CD4-positive, CD25-positive, alpha-beta regulatory T cell (primary cell): ENCODE data around the gene PAX2. TPM values are rescaled to one million over a fixed set of nuclear protein-coding genes. Genes with fewer than 3 reads are reported as not detected.

Source experiments
- ATAC-seq, 2 donors: fragments of 150-1000 bp; cut with Tn5 transposase; one replicate each; pipeline ENCODE4 v1.10.0; 2021; ENCODE audit warnings: low read depth in 2 of 2, moderate number of reproducible peaks in 2 of 2, moderate library complexity in 1 of 2
- DNase-seq, 3 donors: peaks; one replicate each; pipeline versions ENCODE4 v3.0.0 to v3.0.0-alpha.2; 2012 to 2022; ENCODE audit warnings: mixed read lengths in 1 of 3
- H3K27ac ChIP-seq: one replicate; pipeline ENCODE4 v1.7.0; 2013; ENCODE audit warnings: mild to moderate bottlenecking, low read length; ENCODE audit not compliant: insufficient read depth, poor library complexity, severe bottlenecking
- H3K27me3 ChIP-seq: one replicate; pipeline ENCODE4 v1.7.0; 2013; ENCODE audit warnings: low read length; ENCODE audit not compliant: control insufficient read depth, insufficient read depth
- H3K36me3 ChIP-seq: one replicate; pipeline ENCODE4 v1.7.0; 2013; ENCODE audit warnings: mild to moderate bottlenecking, low read length, moderate library complexity; ENCODE audit not compliant: control insufficient read depth, insufficient read depth
- H3K4me1 ChIP-seq: 2 replicates; pipeline ENCODE4 v1.7.0; 2013; ENCODE audit warnings: mild to moderate bottlenecking, low read length; ENCODE audit not compliant: insufficient read depth, control insufficient read depth, poor library complexity, severe bottlenecking
- H3K4me3 ChIP-seq: one replicate; pipeline ENCODE4 v1.7.0; 2013; ENCODE audit warnings: low read depth, mild to moderate bottlenecking, low read length, moderate library complexity
- H3K9me3 ChIP-seq, 2 experiments: 1 replicate in 1 of 2; 2 replicates in 1 of 2; pipeline ENCODE4 v1.7.0; 2013; ENCODE audit warnings: low read length in 2 of 2, mild to moderate bottlenecking in 1 of 2, moderate library complexity in 1 of 2; ENCODE audit not compliant: control insufficient read depth in 2 of 2
- H3K27ac Mint-ChIP-seq, 3 donors: one replicate each; pipeline ENCODE4 v1.8.0; 2020 to 2022; ENCODE audit warnings: mild to moderate bottlenecking in 3 of 3, mixed read lengths in 3 of 3, moderate library complexity in 2 of 3
- H3K27me3 Mint-ChIP-seq: one replicate; pipeline ENCODE4 v1.8.0; 2022; ENCODE audit warnings: mild to moderate bottlenecking, mixed read lengths
- H3K36me3 Mint-ChIP-seq: one replicate; pipeline ENCODE4 v1.8.0; 2020; ENCODE audit warnings: mixed read lengths
- H3K4me1 Mint-ChIP-seq, 4 donors: one replicate each; pipeline ENCODE4 v1.8.0; 2020 to 2022; ENCODE audit warnings: mixed read lengths in 4 of 4, mild to moderate bottlenecking in 1 of 4
- H3K4me3 Mint-ChIP-seq, 4 donors: one replicate each; pipeline ENCODE4 v1.8.0; 2020 to 2022; ENCODE audit warnings: mild to moderate bottlenecking in 4 of 4, mixed read lengths in 4 of 4, moderate library complexity in 3 of 4
- H3K9me3 Mint-ChIP-seq, 7 donors: one replicate each; pipeline ENCODE4 v1.8.0; 2020 to 2022; ENCODE audit warnings: mixed read lengths in 7 of 7, mild to moderate bottlenecking in 3 of 7, moderate library complexity in 2 of 7
- polyA plus RNA-seq, 4 donors: library from polyadenylated mRNA; unstranded; fragments of 300-500 nt; fragmentation: Illumina TruSeq; gene quantifications; one replicate each; pipeline ENCODE4 v1.2.3, GENCODE V29; 2021
- total RNA-seq: library from RNA; stranded (reverse); gene quantifications from one replicate; pipeline ENCODE4 v1.2.3, GENCODE V29; 2022

The PAX2 gene
- total and polyA plus RNA-seq, 5 donors from 2014 or later: 0.08 TPM; not detected in 4

DNA sequence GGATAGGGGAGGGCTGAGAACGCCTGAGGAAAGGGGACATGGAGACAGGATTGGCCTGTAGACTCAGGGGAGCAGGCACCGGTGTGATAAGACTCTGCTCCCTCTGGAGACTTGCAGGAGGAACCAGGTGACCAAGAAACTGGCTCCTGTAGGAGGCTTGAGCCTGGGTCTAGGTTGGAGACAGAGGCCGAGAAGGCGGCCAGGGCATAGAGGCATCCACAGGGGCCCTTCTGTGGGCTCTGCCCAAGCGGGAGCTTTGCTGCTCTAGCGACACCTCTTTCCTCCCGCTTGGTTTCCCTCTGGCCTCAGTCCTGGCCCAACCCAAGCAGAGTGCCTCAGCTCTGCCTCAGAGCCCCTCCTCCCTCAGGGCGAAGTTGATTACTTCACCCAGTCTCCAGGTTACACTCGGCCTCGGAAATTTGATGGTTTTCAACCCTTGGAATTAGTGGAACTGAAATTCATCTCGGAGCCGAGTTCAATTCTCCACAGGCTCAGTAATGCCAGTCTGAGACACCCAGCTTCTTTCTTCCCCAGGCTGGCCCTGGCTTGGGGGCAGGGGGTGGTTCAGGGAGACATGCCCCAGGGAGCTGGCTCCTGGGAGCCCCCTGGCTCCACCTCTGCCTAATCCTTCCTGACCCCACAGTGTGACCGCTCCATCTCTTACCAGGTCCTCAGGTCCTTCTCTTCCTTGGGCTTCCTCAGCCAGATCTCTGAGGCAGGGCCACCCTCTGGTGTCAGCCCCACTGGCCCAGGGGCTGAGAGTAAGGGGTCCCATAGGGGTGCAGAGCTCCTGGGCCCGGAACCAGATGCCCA, 60.4 kb downstream of the PAX2 start:
- no peak overlapping the region for H3K27ac ChIP-seq
- no peak for ATAC-seq
- no peaks in the 10 kb centered on the region for H3K9me3 ChIP-seq
- Mint-ChIP-seq H3K27ac (no peak overlapping the region), H3K36me3 (no peaks in the 10 kb centered on the region), H3K27me3 (peaks cover 47% of the 10 kb centered on the region), H3K4me3 (no peak overlapping the region), H3K9me3 (peaks cover 0 to 5% (median 0%) of the 10 kb centered on the region in 7 donors), H3K4me1 (no peaks in the 10 kb centered on the region)
- H3K4me1 ChIP-seq: no peaks in the 10 kb centered on the region
- DNase-seq: no peak
- H3K4me3 ChIP-seq: no peak overlapping the region
- no peaks in the 10 kb centered on the region for H3K27me3 ChIP-seq
- H3K36me3 ChIP-seq: no peaks in the 10 kb centered on the region

- Histone ChIP-seq H3K27ac (no peak overlapping the region), H3K9me3 (no peaks in the 10 kb centered on the region), H3K4me3 (no peak overlapping the region), H3K4me1 (no peaks in the 10 kb centered on the region), H3K27me3 (no peaks in the 10 kb centered on the region), H3K36me3 (no peaks in the 10 kb centered on the region)
- no peak overlapping the region for H3K4me3 Mint-ChIP-seq
- no peak for DNase-seq
- H3K36me3 Mint-ChIP-seq: no peaks in the 10 kb centered on the region
- peaks cover 0 to 5% (median 0%) of the 10 kb centered on the region in 7 donors for H3K9me3 Mint-ChIP-seq
- no peak overlapping the region for H3K27ac Mint-ChIP-seq
- H3K27me3 Mint-ChIP-seq: peaks cover 41% of the 10 kb centered on the region
- no peaks in the 10 kb centered on the region for H3K4me1 Mint-ChIP-seq
- no peak for ATAC-seq
Measured at GRCh38 chr10:100806356-100806645, 60.9 kb downstream of the PAX2 start.

DNA sequence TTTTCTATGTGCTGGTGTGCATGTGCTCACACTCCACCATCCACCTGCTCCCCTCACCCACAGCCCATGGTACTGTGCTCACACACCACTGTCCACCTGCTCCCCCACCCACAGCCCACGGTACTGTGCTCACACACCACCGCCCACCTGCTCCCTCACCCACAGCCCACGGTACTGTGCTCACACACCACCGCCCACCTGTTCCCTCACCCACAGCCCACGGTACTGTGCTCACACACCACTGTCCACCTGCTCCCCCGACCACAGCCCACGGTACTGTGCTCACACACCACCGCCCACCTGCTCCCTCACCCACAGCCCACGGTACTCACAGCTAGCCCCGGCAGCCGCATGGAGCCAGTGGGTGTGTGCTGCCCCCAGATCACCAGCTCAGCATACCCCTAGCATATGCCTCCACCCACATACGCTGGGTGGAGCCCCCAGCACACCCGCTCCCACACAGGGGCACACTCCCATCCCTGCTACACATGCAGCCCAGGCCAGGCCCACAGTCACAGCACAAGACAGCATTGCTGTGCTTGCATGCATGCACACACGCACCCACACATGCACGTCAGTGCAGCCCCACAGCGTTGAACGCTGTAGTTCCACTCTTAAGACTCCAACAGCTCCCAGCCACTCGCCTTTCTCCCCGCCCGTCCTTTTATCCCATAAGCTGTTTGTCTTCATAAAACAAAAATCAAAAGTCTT, 62.0 kb downstream of the PAX2 start:
- H3K27me3 Mint-ChIP-seq: peaks cover 38% of the 10 kb centered on the region
- no peak overlapping the region for H3K27ac Mint-ChIP-seq

DNA sequence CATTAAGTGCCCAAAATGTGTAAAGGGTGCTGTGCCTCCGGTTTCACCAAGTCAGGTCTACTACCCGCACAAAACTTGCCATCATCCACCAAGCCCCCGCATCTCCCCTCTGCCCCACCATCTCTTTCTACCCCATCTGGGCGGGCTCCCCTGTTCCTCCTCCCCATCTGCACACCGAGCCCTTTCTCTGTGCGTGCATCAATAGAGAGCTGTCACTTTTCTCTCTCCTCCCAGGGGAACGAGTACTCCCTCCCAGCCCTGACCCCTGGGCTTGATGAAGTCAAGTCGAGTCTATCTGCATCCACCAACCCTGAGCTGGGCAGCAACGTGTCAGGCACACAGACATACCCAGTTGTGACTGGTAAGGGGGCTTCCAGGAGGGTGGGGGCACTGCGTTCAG, 63.5 kb downstream of the PAX2 start:
- Mint-ChIP-seq H3K27ac (no peak overlapping the region), H3K4me1 (no peaks in the 10 kb centered on the region), H3K4me3 (no peak overlapping the region), H3K36me3 (no peaks in the 10 kb centered on the region), H3K27me3 (peaks cover 31% of the 10 kb centered on the region), H3K9me3 (peaks cover 0 to 5% (median 0%) of the 10 kb centered on the region in 7 donors)
- H3K27ac ChIP-seq: no peak overlapping the region
- H3K9me3 ChIP-seq: no peaks in the 10 kb centered on the region
- ATAC-seq: no peak
- DNase-seq: no peak
- no peaks in the 10 kb centered on the region for H3K36me3 ChIP-seq
- peaks cover 2% of the 10 kb centered on the region for H3K27me3 ChIP-seq
- H3K4me3 ChIP-seq: no peak overlapping the region
- H3K4me1 ChIP-seq: no peaks in the 10 kb centered on the region

More for the DNA sequence above, 62.0 kb downstream of the PAX2 start:
- Histone ChIP-seq H3K36me3 (no peaks in the 10 kb centered on the region), H3K27me3 (no peaks in the 10 kb centered on the region), H3K27ac (no peak overlapping the region), H3K9me3 (no peaks in the 10 kb centered on the region), H3K4me3 (no peak overlapping the region), H3K4me1 (no peaks in the 10 kb centered on the region)
- ATAC-seq (no peak), DNase-seq (no peak)
- Mint-ChIP-seq H3K4me1 (no peaks in the 10 kb centered on the region), H3K36me3 (no peaks in the 10 kb centered on the region), H3K4me3 (no peak overlapping the region), H3K9me3 (peaks cover 0 to 5% (median 0%) of the 10 kb centered on the region in 7 donors)

DNA sequence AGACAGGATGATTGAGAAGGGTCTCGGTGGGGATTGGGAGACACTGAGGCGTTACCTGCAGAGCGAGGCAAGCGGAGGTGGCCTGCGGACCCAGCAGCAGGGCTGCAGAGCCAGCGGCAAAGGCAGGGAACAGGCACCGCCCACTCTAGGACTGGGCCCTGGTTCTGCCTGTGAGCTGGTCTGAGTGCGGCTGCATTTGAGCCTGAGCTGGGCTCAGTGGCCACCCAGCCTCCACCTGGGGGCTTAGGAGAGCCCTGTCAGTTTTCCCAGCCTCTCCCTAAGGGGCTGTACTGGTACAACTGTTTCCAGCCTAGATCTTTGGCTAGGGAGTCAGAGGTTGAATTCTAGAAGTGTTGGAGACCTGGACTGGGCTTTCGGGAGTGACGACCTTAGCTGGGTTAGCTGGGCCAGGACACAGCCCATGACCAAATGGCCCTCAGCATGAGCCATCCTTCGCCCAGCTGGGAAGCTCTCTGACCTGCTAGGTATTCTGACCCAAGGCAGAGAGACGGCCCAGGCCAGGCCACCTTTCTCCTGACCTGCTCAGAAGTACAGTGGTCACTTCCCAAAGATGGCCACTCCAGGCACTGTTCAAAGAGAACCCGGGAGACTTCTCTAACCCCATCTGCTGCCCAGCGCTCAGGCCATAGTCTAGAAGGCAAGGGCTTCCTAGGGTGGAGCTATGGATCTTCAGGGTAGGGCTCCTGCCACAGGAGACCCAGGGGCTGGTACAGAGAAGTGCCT, 64.9 kb downstream of the PAX2 start:
- Mint-ChIP-seq H3K27me3 (peaks cover 25% of the 10 kb centered on the region), H3K27ac (no peak overlapping the region), H3K4me3 (no peak overlapping the region), H3K4me1 (no peaks in the 10 kb centered on the region), H3K36me3 (no peaks in the 10 kb centered on the region), H3K9me3 (no peaks in the 10 kb centered on the region)
- Histone ChIP-seq H3K27me3 (peaks cover 2% of the 10 kb centered on the region), H3K36me3 (no peaks in the 10 kb centered on the region), H3K9me3 (no peaks in the 10 kb centered on the region), H3K27ac (no peak overlapping the region), H3K4me3 (no peak overlapping the region), H3K4me1 (no peaks in the 10 kb centered on the region)
- DNase-seq (no peak), ATAC-seq (no peak)

DNA sequence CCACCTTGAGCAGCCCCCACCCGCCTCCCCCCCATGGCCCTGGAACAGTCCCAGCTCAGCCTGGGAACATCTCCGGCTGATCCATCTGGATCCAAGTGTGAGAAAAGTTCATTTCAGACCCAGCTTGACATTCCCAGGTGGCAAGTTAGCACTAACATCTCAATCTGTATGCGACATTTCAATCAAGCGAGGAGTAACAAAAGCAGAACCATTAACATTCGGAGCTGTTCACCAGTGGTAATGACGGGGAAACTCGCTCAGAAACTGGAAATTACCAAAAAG, 65.4 kb downstream of the PAX2 start:
- peaks cover 26% of the 10 kb centered on the region for H3K27me3 Mint-ChIP-seq
- no peaks in the 10 kb centered on the region for H3K36me3 Mint-ChIP-seq
- ATAC-seq (no peak), DNase-seq (no peak)
- no peak overlapping the region for H3K27ac Mint-ChIP-seq
- H3K4me3 Mint-ChIP-seq: no peak overlapping the region
- no peaks in the 10 kb centered on the region for H3K4me1 Mint-ChIP-seq
- no peak overlapping the region for H3K27ac ChIP-seq
- no peaks in the 10 kb centered on the region for H3K36me3 ChIP-seq
- peaks cover 2% of the 10 kb centered on the region for H3K27me3 ChIP-seq
- no peak overlapping the region for H3K4me3 ChIP-seq
- no peaks in the 10 kb centered on the region for H3K4me1 ChIP-seq
- H3K9me3 ChIP-seq: no peaks in the 10 kb centered on the region
- no peaks in the 10 kb centered on the region for H3K9me3 Mint-ChIP-seq

- Mint-ChIP-seq H3K27ac (no peak overlapping the region), H3K27me3 (peaks cover 31% of the 10 kb centered on the region)
- H3K36me3 ChIP-seq: no peaks in the 10 kb centered on the region
Measured at GRCh38 chr10:100811261-100811660, 65.9 kb downstream of the PAX2 start.

More at GRCh38 chr10:100811261-100811660, 65.9 kb downstream of the PAX2 start:
- Mint-ChIP-seq H3K9me3 (no peaks in the 10 kb centered on the region), H3K36me3 (no peaks in the 10 kb centered on the region), H3K4me3 (no peak overlapping the region), H3K4me1 (no peaks in the 10 kb centered on the region)
- H3K4me1 ChIP-seq: no peaks in the 10 kb centered on the region
- peaks cover 2% of the 10 kb centered on the region for H3K27me3 ChIP-seq
- ATAC-seq (no peak), DNase-seq (no peak)
- no peaks in the 10 kb centered on the region for H3K9me3 ChIP-seq
- H3K27ac ChIP-seq: no peak overlapping the region
- H3K4me3 ChIP-seq: no peak overlapping the region
